C4-2B (cell line): ENCODE results near the gene SLC66A1.

Experiments
- ZFX ChIP-seq: fragments of 450-650 bp; IDR thresholded peaks from 2 replicates; pipeline ENCODE4 v1.6.1; 2017
- TF ChIP-seq, protein P1 (sequence below): fragments of 450-650 bp; conservative IDR thresholded peaks from 2 replicates; pipeline ENCODE4 v1.5.1; 2017; ENCODE audit warnings: mild to moderate bottlenecking

DNA sequence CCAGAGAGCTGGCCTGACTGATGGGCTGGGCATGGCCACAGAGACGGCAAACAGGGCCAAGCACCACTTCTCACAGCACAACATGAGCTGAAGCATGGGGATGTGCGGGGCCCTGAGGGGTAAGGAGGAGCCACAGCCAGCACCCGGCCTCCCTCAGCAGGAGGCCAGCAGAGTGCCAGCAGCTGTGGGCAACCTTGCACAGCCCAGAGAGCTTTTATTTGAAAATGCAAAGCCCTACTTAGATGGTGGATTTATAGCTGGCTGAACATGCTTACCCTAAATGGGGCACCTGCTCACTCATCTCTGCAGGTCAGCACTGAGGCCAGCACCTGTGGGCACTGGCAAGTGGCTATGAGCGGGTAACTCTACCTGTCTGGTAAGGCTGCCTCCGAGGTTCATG, 44.1 kb downstream of the SLC66A1 start:
- TF ChIP-seq, protein P1, sequence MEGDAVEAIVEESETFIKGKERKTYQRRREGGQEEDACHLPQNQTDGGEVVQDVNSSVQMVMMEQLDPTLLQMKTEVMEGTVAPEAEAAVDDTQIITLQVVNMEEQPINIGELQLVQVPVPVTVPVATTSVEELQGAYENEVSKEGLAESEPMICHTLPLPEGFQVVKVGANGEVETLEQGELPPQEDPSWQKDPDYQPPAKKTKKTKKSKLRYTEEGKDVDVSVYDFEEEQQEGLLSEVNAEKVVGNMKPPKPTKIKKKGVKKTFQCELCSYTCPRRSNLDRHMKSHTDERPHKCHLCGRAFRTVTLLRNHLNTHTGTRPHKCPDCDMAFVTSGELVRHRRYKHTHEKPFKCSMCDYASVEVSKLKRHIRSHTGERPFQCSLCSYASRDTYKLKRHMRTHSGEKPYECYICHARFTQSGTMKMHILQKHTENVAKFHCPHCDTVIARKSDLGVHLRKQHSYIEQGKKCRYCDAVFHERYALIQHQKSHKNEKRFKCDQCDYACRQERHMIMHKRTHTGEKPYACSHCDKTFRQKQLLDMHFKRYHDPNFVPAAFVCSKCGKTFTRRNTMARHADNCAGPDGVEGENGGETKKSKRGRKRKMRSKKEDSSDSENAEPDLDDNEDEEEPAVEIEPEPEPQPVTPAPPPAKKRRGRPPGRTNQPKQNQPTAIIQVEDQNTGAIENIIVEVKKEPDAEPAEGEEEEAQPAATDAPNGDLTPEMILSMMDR, result no peak
- no peak for TF ChIP-seq ZFX
